GM21528 (cell line): Measurements from ENCODE around the gene IL3RA.
"Not testable (repeated sequence)": the region's sequence is repeated elsewhere in the genome, so short reads cannot be mapped to it uniquely, and the experiment has no call there.

Experiments
- ATAC-seq: cut with Tn5 transposase; IDR thresholded peaks from one replicate; pipeline ENCODE4 v1.9.1; 2021; ENCODE audit warnings: mild to moderate bottlenecking, moderate library complexity; ENCODE audit not compliant: unreplicated experiment, low FRiP score

The IL3RA gene

DNA sequence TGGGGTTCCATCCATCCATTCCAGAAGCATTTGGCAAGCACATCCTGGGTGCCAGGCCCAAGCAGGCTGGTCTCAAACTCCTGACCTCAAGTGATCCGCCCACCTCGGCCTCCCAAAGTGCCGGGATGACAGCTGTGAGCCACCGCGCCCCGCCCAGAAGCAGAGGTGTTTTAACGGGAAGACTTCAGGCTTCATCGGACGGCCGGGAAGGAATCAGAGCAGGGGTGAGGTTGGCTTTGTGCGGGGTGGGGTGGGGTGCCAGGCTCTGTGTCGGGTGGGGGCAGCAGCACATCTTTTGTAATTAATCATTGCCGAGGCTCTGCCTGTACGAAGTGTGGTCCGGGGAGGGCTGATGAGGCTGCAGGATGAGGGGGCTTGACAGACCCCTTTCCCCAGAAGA is 60.4 kb downstream of the IL3RA start:
- no peak for ATAC-seq

DNA sequence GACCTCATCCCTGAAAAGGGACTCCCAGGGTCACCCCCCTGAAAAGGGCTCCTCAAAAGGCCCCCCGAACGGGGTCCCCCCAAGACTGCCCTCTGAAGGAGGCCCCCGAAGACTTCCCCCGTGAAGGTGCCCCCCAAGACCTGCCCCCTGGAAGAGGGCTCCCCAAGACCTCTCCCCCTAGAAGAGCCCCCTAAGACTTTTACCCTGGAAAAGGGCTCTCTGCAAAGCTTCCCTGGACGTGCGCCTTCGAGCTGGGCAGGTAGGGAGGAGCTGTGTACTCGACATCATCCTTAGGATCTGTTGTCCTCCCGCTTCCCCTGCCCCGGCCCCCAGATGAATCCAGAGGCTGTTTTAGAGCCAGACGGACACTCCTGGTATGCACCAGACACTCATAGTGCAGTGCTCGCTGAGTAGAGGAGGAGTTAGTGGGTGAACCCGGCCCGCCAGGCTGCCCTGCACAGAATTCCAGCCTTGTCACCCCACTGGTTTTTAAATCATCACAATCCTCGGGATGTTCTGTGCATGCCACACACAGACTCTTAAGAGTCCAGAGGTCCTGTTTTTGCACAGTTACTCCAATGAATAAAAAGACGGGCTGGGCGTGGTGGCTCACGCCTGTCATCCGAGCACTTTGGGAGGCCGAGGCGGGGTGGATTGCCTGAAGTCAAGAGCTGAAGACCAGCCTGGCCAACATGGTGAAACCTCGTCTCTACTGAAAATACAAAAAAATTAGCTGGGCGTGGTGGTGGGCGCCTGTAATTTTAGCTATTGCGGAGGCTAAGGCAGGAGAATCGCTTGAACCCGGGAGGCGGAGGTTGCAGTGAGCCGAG is 61.1 kb downstream of the IL3RA start:
- no peak for ATAC-seq

DNA sequence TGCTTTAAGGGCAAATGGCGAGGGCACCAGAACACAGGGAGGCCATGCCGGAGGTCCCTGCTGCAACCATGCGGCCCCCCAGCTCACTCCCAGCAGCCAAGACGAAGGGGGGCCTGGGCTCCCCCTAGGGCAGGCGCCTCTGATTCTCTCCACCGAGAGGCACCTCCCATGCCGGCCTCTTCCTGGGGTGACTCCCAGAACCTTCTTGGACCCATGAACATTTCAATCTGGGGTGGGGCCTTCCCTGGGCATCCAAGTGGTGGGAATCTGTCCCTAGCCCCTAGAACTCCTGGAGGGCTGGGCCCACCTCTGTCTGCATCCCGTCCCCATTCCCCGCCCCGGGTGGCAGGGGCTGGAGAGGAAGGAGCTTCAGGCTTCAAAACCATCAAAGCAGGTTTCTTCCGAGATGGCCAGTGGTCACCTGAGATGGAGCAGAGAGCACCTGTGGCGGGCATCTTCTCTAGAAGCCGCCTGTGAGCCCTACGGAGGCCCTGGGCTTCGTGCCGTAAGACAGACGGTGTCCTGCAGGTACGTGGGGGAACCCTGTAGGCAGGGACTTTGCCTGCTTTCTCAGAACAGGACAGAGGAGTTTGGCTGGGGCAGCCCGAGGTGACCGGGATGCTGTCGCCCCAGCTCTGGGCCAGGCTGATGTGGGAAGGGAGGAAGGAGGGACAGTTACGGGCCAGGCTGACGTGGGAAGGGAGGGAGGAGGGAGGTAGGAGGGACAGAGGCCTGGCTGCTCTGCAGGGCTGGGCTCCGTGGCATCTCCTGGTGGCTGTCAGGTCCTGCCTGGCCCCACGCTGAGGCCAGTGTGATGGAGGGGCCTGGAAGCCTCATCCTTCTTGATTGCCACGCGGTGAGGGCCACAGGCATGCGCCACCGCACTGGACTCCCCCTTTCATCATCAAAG is 62.1 kb downstream of the IL3RA start:
- ATAC-seq: no peak

DNA sequence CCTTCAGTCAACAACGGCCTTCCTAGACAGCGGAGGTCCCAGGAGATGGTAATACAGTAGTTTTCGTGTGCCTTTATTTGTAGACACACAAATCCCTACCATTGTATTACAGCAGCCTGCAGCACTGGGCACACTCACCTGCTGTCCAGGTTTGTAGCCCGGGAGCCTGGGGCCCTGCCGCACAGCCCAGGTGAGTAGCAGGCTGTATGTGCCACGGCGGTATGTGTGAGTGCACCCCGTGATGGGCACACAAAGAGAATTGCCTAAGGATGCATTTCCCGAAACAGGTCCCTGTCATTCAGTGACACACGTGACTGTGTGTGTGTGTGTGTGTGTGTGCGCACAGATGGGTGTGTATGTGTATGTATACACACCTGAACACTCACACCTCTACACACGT is 63.5 kb downstream of the IL3RA start:
- ATAC-seq: no peak

DNA sequence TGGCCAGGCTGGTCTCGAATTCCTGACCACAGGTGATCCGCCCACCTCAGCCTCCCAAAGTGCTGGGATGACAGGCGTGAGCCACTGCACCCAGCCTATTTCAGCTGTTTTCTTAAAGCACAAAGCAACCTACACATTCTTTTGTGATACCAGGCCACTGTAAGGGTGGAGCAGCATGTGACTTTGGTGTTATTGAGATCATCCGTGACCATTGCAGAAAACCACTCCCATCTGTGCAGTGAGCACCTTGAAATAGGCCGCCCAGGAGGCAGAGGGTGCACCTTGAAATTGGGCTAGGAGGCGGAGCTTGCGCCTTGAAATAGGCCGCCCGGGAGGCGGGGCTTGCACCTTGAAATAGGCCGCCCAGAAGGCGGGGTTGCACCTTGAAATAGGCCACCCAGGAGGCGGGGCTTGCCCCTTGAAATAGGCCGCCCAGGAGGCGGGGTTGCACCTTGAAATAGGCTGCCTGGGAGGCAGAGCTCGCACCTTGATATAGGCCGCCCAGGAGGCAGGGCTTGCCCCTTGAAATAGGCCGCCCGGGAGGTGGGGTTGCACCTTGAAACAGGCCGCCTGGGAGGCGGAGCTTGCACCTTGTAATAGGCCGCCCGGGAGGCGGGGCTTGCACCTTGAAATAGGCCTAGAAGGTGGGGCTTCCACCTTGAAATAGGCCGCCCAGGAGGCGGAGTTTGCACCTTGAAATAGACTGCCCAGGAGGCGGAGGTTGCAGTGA is 64.3 kb downstream of the IL3RA start:
- no peak for ATAC-seq

- ATAC-seq: no peak
These were observed 65.2 kb downstream of the IL3RA start for GRCh38 chrX:1401611-1402430.

GRCh38 chrX:1403228-1403627 is 66.6 kb downstream of the IL3RA start:
- ATAC-seq: no peak

DNA sequence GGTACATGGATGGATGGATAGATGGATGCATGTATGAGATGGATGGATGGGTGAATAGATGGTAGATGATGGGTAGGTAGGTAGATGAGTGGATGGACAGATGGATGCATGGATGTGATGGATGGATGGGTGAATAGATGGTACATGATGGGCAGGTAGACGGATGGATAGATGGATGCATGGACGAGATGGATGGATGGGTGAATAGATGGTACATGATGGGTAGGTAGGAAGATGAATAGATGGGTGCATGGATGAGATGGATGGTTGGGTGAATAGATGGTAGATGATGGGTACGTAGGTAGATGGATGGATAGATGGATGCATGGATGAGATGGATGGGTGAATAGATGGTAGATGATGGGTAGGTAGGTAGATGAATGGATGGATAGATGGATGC is 67.3 kb downstream of the IL3RA start:
- ATAC-seq: not testable (repeated sequence)

DNA sequence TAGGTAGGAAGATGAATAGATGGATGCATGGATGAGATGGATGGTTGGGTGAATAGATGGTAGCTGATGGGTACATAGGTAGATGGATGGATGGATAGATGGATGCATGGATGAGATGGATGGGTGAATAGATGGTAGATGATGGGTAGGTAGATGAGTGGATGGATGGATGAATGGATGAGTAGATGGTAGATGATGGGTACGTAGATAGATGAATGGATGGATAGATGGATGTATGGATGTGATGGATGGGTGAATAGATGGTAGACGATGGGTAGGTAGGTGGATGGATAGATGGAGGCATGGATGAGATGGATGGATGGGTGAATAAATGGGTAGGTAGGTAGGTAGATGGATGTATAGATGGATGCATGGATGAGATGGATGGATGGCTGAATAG is 69.2 kb downstream of the IL3RA start:
- not testable (repeated sequence) for ATAC-seq

DNA sequence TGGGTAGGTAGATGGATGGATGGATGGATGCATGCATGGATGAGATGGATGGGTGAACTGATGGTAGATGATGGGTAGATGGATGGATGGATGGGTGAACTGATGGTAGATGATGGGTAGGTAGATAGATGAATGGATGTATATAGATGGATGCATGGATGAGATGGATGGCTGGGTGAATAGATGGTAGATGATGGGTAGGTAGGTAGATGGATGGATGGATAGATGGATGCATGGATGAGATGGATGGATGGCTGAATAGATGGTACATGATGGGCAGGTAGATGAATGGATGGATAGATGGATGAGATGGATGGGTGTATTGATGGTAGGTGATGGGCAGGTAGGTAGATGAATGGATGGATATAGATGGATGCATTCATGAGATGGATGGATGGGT is 70.5 kb downstream of the IL3RA start:
- ATAC-seq: no peak

GRCh38 chrX:1411326-1411725 is 74.7 kb downstream of the IL3RA start:
- no peak for ATAC-seq

DNA sequence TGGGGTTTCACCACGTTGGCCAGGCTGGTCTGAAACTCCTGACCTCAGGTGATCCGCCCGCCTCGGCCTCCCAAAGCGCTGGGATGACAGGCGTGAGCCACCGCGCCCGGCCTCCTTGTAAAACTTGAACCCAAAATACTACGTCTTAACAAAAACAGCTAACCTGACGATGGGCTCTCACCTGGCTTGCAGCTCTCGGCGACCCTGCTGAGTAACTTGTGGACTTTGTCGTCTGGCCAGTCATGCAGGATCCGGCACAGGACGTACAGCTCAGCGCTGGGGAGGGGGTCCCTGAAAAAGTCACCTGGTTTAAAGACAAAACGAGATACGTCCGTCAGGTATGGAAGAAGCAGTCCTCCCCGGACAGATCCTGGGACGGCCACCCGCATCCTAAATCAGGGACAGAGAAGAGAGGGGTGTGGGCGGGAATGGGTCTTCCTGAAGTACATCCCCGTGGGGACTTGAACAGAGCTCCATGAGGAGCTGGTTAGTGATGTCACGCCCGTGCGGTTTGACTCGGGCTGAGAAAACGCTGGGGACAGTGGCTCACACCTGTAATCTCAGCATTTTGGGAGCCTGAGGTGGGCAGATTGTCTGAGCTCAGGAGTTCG is 76.1 kb downstream of the IL3RA start:
- no peak for ATAC-seq

DNA sequence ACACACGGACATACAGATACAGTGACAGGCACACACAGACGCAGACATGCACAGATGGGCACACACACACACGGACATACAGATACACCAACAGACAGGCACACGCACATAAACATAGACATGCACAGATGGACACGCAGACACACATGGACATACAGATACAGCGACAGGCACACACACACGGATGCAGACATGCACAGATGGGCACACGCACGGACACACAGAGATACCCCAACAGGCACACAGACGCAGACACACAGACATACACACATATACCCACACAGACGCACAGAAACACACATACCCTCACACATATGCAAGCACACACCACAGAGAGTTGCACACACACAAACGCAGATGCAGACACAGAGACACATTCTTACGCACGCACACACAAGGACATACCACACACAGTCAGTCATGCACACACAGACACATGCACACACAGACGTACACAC is 79.8 kb downstream of the IL3RA start:
- no peak for ATAC-seq

GRCh38 chrX:1416965-1417760 is 80.6 kb downstream of the IL3RA start:
- ATAC-seq: no peak

GRCh38 chrX:1417921-1418771 is 81.6 kb downstream of the IL3RA start:
- ATAC-seq: no peak

DNA sequence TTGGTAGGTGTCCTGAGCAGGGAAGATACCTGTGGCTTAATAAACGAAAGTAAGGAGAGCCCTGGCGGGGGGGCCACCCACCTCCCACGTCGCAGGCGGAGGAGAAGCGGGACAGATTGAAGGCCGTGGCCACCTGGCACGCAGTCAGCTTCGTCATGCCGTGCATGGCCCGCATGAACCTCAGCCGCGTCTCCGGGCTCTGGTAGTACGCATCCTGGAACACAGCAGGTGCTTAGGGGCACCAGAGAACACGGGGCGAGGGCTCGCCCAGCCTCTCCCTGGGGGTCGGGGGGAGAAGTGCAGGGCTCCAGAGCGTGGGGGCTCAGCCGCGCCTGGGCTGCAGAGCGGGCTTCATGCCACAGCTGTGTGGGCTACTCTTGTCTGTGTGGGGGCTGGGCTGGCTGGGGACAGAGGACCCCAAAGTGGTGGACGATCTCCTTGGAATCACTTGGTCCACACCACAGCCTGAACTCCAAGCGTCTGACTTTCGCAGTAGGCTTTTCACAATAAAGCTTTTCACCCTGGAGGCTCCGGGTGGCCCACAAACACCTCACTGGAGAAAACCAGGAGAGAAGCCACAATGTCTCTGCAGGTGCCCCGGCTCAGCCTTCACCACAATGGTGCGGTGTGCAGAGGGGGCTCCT is 82.4 kb downstream of the IL3RA start:
- no peak for ATAC-seq

DNA sequence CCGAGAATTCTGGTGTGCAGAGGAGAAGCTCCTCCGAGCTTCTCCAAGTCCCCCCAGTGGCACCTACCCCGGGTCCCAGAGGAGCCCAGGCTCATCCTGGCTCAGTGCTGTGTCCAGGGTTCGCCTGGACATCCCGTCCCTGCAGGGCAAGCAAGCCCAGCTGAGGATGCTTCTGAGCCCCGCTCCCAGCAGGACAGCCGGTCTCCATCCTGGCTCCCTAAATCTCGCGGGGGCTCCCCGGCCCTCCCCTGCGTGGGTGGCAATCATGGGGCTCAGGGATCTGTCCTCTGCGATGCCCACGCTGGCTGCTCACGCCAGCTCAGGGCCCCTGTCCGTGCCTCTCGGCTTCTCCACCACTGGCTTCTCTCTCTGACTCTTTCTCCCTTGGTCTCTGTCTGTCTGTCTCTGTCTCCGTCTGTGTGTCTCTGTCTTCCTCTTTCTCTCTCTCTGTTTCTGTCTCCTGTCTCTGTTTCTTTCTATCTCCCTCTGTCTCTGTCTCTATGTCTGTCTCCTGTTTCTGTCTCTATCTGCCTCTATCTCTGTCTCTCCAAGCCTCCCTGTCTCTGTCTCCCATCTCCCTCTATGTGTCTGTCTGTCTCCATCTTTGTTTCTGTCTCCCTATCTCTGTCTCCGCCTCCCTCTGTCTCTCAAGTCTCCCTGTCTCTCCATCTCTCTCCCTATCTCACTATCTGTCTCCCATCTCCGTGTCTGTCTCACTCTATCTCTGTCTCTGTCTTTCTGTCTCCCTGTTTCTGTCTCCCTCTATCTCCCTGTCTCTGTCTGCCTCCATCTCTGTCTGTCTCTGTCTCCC is 83.2 kb downstream of the IL3RA start:
- no peak for ATAC-seq
